Adrenal gland (tissue), 5 donors: ENCODE data around the gene SDR42E2.

Experiments used
- CTCF ChIP-seq, 6 experiments: fragments of 450-650 bp in 4 of 6; fragments of 200-600 bp in 2 of 6; sonication (generic) in 1 of 6; IDR thresholded peaks; 1 replicate in 5 of 6; 2 replicates in 1 of 6; pipeline versions ENCODE4 v1.5.1 to v1.8.0; 2016 to 2021; ENCODE audit warnings: antibody characterized with exemption in 6 of 6, mild to moderate bottlenecking in 2 of 6, moderate library complexity in 1 of 6
- POLR2A ChIP-seq, 2 donors: fragments of 450-650 bp; IDR thresholded peaks; one replicate each; pipeline ENCODE4 v1.6.1; 2017; ENCODE audit warnings: antibody characterized with exemption in 2 of 2, mild to moderate bottlenecking in 2 of 2, moderate library complexity in 1 of 2
- donor health status: DM: no; HTN: no; CAD: no.

DNA sequence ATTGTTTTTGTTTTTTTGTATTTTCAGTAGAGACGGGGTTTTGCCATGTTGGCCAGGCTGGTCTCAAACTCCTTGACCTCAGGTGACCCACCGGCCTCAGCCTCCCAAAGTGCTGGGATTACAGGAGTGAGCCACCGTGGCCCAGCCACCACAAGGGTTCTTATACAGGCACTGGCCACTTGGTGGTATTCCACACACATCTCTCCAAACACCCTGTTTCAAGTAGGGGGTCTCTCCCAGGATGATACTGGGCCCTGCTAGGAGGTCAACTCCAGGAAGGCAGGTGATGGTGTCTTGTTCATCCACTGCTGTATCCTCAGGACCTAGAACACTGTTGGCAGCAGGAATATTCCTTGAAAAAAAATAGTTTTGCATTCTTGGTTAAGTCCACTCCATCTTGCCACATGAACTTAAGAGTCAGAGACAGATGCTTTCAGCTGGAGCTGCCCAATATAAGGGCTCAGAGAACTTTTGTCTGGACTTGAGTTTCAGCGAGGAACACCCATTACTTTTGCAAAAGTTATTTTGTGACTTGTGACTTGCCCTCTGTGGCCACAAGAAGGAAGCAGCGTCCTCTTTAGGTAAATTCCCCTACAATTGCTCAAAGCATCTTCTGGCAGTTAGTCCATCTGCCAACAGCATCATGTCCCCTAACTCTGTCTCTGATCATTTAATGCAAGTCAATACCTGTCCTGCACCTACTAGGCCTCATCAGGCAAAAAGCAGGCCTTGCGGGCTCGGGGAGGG lies 36.4 kb downstream of the SDR42E2 start:
- no peak for TF ChIP-seq POLR2A (IDR thresholded peaks at IDR 0.05)
- TF ChIP-seq CTCF (IDR thresholded peaks at IDR 0.05): no peak
